T-helper 1 cell treated with Interleukin-12 subunit alpha and Interleukin-12 subunit beta and Interleukin-4 antibody, amounts not matched to agents 30 ng/mL and 1 ng/mL, for 36 hours (primary cell): Measurements from ENCODE around the gene HOXB8. TPM values are rescaled to one million over a fixed set of nuclear protein-coding genes. Genes with fewer than 3 reads are reported as not detected.

Experiments used
- intact Hi-C: fragments of 100-400 bp; cut with micrococcal nuclease; formaldehyde crosslinking; loops from one replicate; pipeline ENCODE4 v1.15.1; 2024
- total RNA-seq: library from RNA; stranded (reverse); gene quantifications from 2 replicates; pipeline ENCODE4 v1.2.3, GENCODE V29; 2022

The HOXB8 gene
- total RNA-seq, 1 donor from 2014 or later: not detected

DNA sequence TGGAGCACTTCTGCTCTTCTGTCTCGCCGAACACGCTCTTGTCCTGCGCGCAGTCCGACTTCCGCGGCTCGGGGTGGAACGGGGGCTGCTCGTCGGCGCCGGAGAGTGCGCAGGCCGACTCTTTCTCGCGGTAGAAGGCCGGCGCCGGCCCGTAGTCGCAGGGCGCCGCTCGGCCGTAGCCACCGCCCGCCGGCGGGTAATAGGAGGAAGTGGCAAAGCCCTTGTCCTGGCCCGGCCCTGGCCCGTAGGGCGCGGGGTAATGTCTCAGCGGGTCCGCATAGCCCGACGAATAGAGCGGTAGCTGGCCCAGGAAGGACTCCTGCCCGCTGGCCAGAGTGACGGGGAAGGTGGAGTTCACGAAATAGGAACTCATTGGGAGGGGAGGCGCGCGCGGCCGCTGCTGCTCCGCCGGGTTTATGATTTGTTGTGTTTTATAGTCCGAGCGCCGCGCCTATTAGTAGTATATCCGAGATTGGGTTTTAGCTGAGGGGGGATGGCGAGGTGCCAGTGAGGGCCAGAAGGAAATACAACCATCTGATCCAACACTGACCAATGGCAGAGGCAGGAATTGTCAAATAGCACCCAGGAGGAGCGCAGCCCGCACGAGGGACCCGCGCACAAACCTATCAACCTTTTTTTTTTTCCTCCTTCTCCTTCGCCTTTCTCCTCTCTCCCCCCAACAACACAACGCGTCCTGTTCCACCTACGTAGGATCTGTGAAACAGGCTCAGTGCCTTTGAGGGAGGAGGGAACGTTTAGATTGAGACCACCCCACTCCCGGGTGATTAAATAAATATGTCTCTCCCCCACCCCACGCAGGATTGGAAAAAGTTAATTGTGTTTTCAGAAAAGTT is 17.1 kb downstream of the HOXB8 start:
- intact Hi-C loops: loop anchor here (1.0 to 10.0 kb wide), 4 partner anchors 15 to 463 kb away; no protein-coding TSS in a partner anchor

DNA sequence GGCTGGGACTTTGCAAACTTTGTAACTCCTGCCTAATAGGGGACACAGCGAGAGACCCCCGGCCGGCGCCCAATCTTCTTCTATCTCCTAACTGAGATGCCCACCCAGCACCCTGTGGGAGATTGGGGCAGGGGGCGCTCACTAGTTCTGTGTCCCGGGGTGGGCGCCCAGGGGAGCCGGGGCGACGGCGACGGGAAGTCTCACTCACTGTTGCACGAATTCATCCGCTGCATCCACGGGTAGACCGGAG is 17.6 kb downstream of the HOXB8 start:
- intact Hi-C loops: loop anchor here (1.0 to 10.0 kb wide), 4 partner anchors 16 to 463 kb away; no protein-coding TSS in a partner anchor

DNA sequence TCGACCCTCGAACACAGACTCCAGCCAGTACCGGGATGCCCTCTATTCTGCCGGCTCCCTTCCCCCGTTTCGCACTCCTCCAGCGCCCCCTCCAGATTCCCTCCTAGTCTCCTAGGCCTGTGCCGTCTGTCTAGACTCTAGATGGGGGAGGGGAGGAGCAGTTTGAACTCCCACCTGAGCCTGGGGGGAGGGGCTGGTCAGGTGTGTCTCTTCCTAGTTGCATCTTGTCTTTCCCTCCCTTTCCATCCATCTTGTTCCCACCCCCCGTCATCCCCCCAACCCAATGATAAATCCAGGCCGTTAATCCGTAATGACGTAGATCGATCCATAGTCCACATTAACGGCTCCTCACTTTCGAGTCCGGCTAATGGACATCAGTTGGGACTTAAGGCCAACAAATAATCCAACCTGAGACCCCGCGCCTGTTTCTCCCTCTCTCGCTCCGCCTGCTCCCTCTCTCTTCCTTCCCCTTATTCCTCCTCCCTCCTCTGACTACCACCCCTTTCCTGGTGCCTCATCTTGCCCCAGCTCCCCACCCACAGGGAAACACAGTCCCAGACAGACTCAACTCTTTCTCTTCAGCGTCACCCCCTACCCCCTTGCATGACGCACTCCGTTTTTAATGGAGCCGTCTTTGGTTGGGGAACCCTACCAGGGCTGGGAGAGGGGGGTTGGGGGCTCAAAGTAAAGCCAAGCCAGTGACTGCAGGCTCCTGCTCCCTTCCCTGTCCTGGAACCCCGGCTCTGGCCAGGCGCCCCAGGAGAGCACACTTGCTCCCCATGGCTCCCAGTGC is 18.2 kb downstream of the HOXB8 start:
- intact Hi-C loops: loop anchor here (1.0 to 10.0 kb wide), 4 partner anchors 16 to 462 kb away; no protein-coding TSS in a partner anchor

DNA sequence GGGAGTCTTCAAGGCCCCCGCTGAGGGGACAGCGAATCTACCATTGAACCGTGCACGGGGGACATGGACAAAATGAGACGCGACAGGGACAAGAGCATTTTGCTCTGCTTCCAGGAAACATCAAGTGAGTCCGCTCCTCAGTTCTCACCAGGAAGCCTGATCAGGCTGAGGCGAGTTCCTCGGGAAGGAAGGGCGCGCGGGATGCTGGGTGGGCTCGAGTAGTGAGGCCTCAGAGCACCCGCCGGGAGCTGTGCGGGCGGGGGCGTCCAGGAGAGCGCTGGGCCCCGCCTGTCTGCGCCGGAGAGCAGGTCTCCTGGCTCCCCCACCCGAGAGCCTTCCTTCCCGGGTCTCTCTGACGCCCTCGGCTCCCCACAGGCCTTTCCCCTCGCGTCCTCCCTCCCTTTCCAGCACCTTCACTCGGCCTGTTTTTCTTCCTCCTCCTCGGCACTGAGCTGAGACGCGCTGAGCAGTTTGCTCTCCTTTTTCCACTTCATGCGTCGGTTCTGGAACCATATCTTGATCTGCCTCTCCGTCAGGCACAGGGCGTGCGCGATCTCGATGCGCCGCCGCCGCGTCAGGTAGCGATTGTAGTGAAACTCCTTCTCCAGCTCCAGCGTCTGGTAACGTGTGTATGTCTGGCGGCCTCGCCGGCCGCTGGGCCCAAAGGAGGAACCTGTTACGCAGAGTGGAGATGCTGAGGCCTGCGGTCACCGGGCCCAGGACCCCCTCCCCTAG is 18.9 kb downstream of the HOXB8 start:
- intact Hi-C loops: loop anchor here (2.0 to 10.0 kb wide), 3 partner anchors 36 to 461 kb away; no protein-coding TSS in a partner anchor

DNA sequence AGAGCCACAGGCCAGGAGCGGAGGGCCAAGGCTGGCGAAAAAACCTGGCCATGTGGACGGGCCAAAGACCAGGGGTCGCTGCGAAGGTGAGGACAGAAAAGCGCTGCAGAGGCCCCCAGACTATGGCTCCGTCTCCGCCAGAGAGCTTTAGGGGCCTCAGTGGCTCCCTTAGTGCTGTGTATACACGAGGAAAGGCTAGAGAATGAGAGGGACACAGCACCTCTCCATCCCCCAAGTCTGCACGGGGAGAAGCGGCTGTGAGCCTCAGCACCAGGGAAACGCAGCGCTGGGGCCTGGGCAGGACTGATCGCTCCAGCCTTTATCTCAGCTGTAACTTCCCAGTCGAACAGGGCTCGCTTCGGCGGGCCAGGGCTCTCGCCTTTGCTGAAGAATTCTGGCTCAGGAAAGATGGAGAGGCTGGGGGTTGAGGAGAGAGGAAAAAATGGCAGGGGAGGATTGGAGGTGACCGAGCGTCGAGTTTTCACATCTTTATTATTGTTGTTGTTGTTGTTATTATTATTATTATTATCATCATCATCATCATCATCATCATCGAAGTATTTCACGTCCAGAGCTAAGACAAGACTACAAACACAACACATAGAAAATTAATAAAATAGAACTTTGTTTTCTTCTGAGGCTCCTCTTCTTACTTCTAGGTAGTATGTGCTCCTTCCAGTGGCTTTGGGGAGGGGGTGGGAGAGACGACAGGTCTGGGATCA is 19.7 kb downstream of the HOXB8 start:
- intact Hi-C loops: loop anchor here (5.0 to 10.0 kb wide), 2 partner anchors 37 to 461 kb away; no protein-coding TSS in a partner anchor

DNA sequence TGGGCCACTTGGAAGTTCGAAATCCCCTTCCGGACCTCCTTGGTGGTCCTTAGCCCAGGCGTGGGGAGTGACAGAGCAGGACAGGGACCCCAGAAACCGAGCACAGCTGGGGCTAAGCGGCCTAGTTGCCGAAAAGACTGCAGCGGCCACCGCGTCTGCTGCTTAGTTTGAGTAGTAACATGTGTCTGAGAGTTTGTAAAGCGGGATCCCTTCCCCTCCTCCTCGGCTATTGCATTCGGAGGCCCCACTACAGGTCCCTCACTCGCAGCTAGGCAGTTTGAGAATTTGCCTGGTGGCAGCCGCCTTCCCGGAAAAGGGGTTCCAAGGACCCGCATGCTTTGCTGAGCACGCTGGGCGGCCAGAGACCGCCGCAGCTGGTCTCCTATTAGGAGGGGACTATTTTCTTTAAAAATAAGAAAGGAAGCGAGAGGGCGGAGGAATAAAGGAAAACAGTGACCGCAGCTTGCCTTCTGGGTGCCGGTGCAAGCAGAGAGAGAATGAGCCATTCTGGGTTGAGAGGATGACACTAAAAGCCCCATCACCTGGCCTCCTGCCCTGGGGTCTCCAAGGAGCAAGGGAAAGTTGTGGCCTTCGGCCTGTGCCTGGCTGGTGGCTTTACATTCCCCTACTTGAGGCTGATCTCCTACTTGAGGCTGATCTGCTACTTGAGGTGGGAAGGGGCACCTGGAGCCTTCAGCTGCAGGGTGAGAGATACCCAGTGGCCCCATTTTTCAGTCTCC is 20.4 kb downstream of the HOXB8 start:
- intact Hi-C loops: loop anchor here (5.0 to 10.0 kb wide), 3 partner anchors 38 to 567 kb away; no protein-coding TSS in a partner anchor

DNA sequence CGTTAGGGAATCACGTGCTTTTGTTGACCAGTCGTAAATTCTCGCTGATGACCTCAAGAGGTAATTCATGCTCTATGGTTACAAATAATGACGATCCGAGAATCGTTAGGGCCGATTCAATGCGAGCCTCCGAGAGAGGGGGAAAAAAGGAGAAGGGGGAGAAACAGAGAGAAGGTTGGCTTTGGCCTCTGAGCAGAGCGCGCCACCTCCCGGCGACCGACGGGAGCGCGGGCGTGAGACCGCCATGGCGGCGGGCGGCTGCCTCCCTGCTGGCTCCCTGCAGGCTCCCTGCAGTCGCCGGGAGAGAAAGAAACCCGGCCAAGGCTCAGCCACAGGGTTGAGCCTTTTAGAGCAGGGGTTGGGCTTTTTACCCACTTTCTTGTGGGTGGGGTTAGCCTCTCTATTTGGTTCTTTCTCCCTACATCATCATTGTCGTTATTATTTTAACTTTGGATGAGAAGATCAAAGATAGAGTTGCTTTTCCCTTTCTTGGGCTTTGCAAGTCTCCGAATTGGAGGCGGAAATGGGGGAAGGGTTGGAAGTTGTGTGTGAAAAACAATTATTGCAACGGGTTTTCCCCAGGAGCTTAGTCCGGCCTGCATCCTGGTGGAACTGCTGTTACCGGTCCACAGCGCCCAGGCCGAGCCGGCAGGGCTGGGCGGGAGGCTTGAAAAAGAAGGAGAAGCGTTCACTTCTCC is 21.1 kb downstream of the HOXB8 start:
- intact Hi-C loops: loop anchor here (1.0 to 10.0 kb wide), 6 partner anchors 242 to 567 kb away; no protein-coding TSS in a partner anchor

DNA sequence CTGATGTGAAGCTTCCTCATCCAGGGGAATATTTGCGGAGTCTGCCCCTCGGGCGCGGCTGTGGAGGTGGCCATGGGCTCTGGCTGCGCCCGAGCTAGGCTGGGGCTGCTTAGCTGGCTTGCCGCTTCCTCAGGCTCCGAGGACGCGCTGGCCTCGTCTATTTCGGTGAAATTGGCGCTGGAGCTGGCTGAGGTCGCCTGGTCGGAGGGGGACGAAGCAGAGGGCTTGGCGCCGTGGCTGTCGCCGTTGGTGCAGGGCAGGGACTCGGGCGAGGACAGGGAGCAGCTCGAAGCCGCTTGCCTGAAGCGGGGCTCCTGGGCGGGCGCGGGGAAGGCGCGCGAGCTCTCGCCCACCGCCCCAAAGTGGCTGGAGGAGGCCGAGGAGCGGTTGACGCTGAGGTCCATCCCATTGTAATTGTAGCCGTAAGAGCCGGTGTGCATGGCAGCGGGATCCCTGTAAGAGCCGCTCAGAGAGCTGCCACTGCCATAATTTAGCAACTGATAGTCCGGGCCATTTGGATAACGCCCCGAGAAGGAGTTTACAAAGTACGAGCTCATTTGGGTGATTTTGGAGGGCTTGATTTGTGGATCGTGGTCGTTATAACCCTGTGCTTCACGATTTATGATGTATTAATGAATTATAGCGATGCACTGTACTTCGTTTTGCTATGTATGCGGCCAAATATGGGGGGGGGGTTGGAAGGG is 21.8 kb downstream of the HOXB8 start, which contains the start of gene HOXB5:
Gene HOXB5 (minus strand): TSS at position 654 of the 704 bp plus-strand sequence. CDS start 97 bp downstream, at position 557.
- intact Hi-C loops: loop anchor here (1.0 to 10.0 kb wide), 6 partner anchors 241 to 566 kb away; no protein-coding TSS in a partner anchor

DNA sequence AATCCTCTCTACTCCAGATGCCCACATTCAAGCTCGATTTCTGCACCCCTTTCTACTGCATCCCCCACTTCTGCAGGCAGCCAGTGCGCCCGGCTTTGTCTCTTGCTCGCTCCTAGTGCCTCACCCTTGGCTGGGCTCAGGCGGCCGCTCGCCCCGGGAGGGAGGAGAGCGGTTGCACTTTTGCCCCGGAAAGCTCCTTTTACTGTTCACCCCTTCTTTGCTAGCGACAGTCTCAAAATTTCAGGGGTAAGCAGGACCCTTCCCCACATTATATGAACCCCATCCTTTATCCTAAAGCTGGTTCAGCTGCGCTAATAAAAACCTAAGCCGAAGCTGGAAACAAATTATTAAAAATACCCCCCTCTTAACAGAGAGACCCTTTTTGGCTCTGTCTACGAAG is 22.5 kb downstream of the HOXB8 start:
- intact Hi-C loops: loop anchor here (5.0 to 10.0 kb wide), 2 partner anchors 458 to 565 kb away; no protein-coding TSS in a partner anchor

DNA sequence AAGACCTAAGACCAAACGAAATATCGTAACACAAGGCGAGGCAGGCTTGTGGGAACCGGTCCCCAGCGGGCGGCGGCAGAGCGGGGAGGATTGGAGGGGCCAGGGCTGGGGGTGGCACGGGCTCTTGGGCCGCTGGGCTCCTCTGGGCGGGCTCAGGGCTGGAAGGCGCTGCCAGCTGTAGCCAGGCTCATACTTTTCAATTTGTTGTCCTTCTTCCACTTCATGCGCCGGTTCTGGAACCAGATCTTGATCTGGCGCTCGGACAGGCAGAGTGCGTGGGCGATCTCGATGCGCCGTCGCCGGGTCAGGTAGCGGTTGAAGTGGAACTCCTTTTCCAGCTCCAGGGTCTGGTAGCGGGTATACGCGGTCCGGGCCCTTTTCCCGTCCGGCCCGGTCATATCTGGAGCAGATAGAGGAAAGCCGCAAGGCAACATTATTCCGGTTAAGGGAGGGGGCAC is 23.0 kb downstream of the HOXB8 start:
- intact Hi-C loops: loop anchor here (5.0 to 10.0 kb wide), 2 partner anchors 457 to 565 kb away; no protein-coding TSS in a partner anchor

DNA sequence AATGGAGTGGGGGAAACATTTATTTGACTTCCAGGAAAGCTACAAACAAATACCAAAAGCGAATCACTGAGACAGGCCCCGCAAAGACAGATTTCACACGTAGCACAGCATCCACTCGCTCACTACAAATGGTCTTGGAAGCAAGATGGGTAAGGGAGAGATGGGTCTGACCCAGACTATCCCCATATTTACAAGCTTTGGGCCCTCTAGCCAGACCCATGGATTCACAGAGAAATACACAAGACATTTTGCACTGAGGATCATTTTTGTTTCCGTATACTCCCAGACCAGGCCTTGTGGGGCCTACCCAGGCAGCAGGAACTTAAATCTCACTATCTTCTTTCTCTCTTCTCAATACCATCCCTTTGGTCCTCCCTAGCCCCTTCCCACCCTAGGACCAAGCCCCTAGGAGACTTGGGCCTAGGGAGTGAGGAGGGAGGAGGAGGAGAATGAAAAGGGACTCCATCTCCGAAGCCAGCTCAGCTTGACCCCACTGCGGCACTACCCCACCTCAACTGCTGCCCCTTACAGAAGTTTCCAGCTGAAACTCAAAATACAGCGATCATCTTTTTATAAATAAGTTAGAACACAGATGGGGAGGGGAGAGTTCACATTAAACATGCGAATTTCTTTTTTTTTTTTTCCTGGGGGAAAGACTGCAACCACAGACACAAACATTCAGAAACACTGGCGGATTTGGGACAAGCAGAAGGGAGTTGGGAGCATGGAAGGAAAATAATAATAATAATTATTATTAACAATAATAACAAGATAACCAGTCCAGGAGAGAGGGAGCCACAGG is 23.6 kb downstream of the HOXB8 start:
- intact Hi-C loops: loop anchor here (5.0 to 10.0 kb wide), 2 partner anchors 457 to 564 kb away; no protein-coding TSS in a partner anchor

DNA sequence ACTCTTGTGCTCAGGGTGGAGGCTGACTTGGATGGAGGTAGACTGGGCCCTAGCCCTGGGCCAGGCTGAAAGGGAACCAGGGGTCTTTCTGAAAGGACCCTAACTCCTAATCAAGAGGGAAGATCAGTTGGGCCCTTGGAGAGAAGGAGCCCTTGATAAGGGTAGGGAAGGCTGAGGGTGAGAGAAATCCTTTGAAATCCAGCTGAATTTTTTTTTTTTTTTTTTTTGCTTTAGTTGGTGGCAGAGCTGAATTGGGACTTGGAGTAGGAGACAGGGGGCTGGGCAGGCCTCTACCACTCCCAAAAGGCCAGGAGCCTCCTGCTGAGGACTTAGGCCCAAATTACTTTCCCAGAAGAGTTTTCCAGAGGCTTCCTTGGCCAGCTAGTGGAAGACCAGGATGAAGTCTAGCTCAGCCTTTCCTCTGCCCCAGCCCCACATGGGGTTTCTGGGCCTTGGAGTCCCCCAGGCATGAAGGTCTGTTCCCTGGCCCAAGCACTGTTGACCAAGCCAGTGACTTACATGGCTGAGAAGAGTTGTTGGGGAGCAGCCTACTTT is 24.4 kb downstream of the HOXB8 start:
- intact Hi-C loops: loop anchor here (5.0 to 10.0 kb wide), 2 partner anchors 456 to 563 kb away; no protein-coding TSS in a partner anchor

DNA sequence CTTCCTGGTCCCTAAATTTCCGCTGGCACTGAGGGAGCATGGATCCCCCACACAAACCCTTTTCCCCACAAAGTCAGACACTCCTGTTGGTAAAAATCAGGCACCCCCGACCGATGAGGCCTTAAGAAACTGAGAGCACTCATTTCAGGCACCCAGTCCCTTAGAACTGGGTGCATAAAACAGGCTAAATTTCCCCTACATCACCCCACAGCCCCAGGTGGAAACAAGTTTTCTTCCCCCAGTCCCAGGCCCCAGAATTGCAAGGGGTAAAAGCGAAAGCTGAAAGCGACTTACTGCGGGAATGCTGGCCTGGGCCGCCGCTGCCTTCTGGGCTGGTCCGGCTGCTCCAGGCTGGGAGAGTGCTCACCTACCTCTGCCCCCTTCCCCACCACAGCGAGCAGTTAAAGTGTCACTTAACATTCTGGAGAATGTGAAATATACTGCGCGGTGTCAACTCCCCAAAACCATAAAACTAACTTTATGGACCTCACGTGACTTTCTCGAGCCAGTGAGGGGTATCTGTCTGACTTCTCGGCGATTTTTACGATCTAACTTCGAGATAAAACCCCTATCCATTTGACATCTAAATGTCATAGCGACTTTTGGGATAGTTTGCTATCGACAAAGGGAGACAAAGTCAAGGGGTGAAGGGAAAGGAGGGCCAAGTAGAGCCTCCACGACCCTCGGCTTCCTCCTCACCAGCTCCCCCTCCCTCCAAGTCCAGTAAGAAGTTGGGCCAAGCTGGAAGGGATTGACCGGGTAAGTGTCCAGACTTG is 25.1 kb downstream of the HOXB8 start, which contains the start of gene HOXB3:
Gene HOXB3 (minus strand): TSS at position 411 of the 776 bp plus-strand sequence. CDS start 37,767 bp downstream, outside the sequence.
- intact Hi-C loops: loop anchor here (5.0 to 10.0 kb wide), 2 partner anchors 455 to 563 kb away; no protein-coding TSS in a partner anchor

DNA sequence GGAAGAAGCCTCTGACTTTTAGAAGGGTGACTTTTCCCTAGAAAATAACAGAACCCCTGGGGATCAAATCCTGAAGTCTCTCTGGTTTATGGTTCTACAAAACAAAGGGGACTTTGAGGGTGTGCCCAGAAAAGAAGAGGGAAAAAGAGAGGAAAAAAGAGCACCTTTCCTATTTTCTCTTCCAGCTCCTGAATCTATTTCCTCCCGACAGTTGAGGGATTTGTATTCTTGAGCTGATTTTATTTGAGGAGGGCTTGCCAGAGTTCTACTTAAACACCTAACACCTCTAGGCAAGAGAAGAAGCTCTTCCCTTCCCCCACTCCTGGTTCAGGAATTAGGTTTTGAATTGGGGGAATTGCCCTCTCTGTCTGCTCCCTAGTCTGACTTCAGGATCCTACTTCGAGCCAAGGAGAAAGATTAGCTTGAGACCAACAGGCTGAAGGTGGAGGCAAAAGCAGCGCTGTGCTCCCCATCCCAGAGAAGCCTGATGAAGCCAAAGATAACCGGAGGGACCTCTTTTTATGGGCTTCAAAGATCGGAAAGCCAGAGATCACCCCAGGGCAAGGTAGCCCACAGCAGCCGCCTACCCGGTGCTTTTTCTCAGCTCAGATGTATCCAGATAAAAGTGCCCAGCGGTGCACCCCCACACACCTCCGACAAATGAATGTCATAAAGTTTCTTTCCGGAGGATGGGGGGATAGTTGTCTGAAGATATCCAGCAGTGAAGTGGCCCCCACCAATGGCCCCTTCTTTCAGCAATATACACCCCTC is 25.8 kb downstream of the HOXB8 start:
- intact Hi-C loops: no loop called here

DNA sequence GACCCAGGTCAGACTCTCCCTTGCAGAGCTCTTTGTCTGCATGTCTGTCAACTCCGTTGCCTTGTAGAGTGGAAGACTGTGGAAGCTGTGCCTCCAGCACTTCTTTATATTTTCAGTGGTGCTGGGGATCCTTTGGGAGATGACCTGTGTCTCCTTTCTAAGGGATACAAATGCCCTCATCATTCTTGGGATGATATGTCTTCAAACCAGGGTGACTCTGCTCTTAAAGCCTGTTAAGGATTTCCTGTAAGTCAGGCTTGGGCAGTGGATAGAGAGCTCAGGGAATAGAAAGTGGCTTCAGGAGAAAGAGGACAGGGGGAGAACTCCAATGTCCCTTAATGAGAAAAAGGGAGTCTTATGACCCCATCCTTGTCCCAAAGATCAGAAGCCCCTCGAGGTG is 26.6 kb downstream of the HOXB8 start:
- intact Hi-C loops: no loop called here
